Endothelial cell (in vitro differentiated cells): ENCODE results near the gene ZNF496. TPM values are rescaled to one million over a fixed set of nuclear protein-coding genes. Genes with fewer than 3 reads are reported as not detected.
"Not testable (repeated sequence)": the region's sequence is repeated elsewhere in the genome, so short reads cannot be mapped to it uniquely, and the experiment has no call there.

Experiments
- DNase-seq: peaks from one replicate; pipeline ENCODE4 v3.0.0; 2021; ENCODE audit warnings: low spot score
- H3K27ac Mint-ChIP-seq: one replicate; pipeline ENCODE4 v1.8.0; 2021; ENCODE audit warnings: mixed read lengths, inconsistent platforms; ENCODE audit not compliant: unreplicated experiment
- H3K27me3 Mint-ChIP-seq: one replicate; pipeline ENCODE4 v1.8.0; 2021; ENCODE audit warnings: mild to moderate bottlenecking, moderate library complexity, mixed read lengths, inconsistent platforms; ENCODE audit not compliant: unreplicated experiment
- H3K36me3 Mint-ChIP-seq: one replicate; pipeline ENCODE4 v1.8.0; 2021; ENCODE audit warnings: mild to moderate bottlenecking, low read depth, mixed read lengths, inconsistent platforms; ENCODE audit not compliant: unreplicated experiment
- H3K4me1 Mint-ChIP-seq: one replicate; pipeline ENCODE4 v1.8.0; 2021; ENCODE audit warnings: mild to moderate bottlenecking, mixed read lengths, inconsistent platforms; ENCODE audit not compliant: unreplicated experiment
- H3K4me3 Mint-ChIP-seq: one replicate; pipeline ENCODE4 v1.8.0; 2021; ENCODE audit warnings: mild to moderate bottlenecking, mixed read lengths, inconsistent platforms; ENCODE audit not compliant: unreplicated experiment
- H3K9me3 Mint-ChIP-seq: one replicate; pipeline ENCODE4 v1.8.0; 2021; ENCODE audit warnings: mixed read lengths, inconsistent platforms; ENCODE audit not compliant: unreplicated experiment
- CTCF ChIP-seq: fragments of 200-600 bp; sonication (generic); IDR thresholded peaks from one replicate; pipeline ENCODE4 v1.5.0; 2021; ENCODE audit warnings: antibody characterized with exemption; ENCODE audit not compliant: unreplicated experiment
- long read RNA-seq: library from polyadenylated mRNA; unstranded; transcript quantifications from one replicate; pipeline ENCODE4 v2.0.0, GENCODE V29; 2020; ENCODE audit not compliant: unreplicated experiment
- total RNA-seq: library from RNA; stranded (reverse); fragmentation: NEBNext Ultra II Directional; extraction: Animal tissue kit (Norgen Biotek cat#: 25700); gene quantifications from one replicate; pipeline ENCODE4 v1.2.1, GENCODE V29; 2021; ENCODE audit not compliant: unreplicated experiment

Gene ZNF496
- total RNA-seq, result 76.5 TPM
- long read RNA-seq, full-length matches to known transcripts, result 1 of 18 reads
- long read RNA-seq, partial matches to known transcripts, result 2 of 18 reads
- long read RNA-seq, other reads (novel, unspliced or antisense), result 15 of 18 reads

DNA sequence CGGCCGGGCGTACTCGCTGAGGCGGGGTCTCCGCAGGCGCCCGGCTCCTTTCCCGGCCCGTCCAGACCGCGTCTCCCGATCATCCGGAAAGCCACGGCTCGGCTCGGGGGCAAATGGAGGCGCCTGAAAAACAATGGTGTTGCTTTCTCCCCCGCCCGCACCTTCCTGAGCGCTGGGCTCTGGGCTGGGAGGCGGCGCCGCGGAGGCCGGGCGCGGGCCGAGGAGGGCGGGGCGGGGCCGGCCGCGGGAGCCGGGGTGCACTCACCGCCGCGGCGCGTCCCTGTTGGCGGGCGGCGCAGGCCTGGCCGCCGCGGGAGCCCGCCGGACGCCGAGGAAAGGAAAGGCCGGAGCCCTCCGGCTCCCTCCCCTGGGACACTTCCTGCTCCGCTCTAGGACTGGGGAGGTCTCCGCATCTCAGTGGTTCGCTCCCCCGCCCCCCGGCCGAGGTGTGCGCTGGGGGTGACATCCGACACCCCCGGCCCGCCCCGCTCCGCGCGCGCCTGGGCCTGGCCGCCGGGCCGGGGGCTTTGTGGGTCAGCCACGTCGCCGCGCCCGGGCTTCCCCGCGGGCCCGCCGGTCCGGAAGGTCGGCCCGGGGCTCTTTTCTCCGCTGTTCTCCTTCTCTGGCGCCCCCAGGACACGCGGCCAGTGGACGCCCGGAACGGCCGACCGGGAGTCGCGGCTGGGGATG lies at the start of gene ZNF496:
Gene ZNF496, minus strand, starts transcription at position 343 of the 690 bp plus-strand sequence. CDS start 2,289 bp downstream, outside the sequence.
- Mint-ChIP-seq H3K36me3 (peaks cover 51% of the 10 kb centered on the region), H3K4me1 (peaks cover 55% of the 10 kb centered on the region), H3K27me3 (peaks cover 32% of the 10 kb centered on the region), H3K27ac (peak within 1 kb of the TSS; percentile 89), H3K9me3 (no peaks in the 10 kb centered on the region), H3K4me3 (peak within 1 kb of the TSS; percentile 91)
- no peak for TF ChIP-seq CTCF
- peak; percentile 76 for DNase-seq

DNA sequence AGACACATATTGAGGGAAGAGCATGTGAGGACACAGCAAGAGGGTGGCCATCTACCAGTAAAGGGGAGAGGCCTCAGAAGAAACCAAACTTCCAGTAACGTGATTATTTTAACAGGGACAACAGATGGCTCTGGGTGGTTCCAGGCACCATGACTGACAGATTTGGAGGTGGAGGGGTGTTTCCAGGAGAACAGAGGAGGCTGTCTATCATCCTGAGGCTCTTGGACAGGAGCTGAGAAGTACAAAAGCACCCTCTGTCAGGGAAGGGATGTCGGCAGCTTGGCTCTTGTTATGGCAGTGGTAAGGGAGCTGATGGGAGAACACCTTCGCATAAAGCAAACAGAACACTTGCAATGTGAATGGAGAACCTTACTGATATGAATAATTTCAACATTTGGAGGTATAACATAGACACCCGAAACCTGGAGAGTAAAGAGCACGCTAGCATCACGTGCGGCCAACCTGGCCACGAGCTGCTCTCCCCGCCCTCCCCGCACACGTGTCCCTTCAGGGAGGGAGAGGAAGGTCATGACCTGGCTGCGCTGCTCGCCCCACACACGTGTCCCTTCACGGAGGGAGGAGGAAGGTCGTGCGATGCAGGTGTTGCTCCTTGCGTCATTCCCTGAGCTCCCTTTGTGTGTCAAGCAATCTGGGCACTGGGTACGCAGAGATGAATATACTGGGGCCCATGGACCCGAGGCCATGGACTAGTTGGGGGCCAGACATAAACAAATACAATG lies 46.8 kb upstream of the ZNF496 start:
- Mint-ChIP-seq H3K36me3 (peaks cover 17% of the 10 kb centered on the region), H3K9me3 (peaks cover 4% of the 10 kb centered on the region), H3K27me3 (peaks cover 18% of the 10 kb centered on the region), H3K27ac (peak overlapping the region; percentile 98), H3K4me1 (peaks cover 23% of the 10 kb centered on the region), H3K4me3 (peak overlapping the region; percentile 40)
- no peak for TF ChIP-seq CTCF
- no peak for DNase-seq

DNA sequence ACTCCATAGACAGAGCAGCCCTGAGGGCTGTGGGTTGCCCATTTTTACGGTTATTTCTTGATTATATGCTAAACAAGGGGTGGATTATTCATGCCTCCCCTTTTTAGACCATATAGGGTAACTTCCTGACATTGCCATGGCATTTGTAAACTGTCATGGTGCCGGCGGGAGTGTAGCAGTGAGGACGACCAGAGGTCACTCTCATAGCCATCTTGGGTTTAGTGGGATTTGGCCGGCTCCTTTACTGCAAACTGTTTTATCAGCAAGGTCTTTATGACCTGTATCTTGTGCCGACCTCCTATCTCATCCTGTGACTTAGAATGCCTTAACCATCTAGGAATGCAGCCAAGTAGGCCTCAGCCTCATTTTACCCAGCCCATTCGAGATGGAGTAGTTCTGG lies 46.0 kb upstream of the ZNF496 start:
- peaks cover 23% of the 10 kb centered on the region for H3K4me1 Mint-ChIP-seq
- not testable (repeated sequence) for H3K9me3 Mint-ChIP-seq, H3K4me3 Mint-ChIP-seq, DNase-seq
- peaks cover 18% of the 10 kb centered on the region for H3K27me3 Mint-ChIP-seq
- peak overlapping the region; percentile 98 for H3K27ac Mint-ChIP-seq
- H3K36me3 Mint-ChIP-seq, result peaks cover 12% of the 10 kb centered on the region

- peak overlapping the region; percentile 71 for H3K4me3 Mint-ChIP-seq
These were observed 45.0 kb upstream of the ZNF496 start for GRCh38 chr1:247376659-247377058.

More at GRCh38 chr1:247376659-247377058, 45.0 kb upstream of the ZNF496 start:
- peak; percentile 38 for DNase-seq
- no peak for TF ChIP-seq CTCF
- H3K27ac Mint-ChIP-seq, result peak overlapping the region; percentile 98
- peaks cover 18% of the 10 kb centered on the region for H3K27me3 Mint-ChIP-seq
- peaks cover 12% of the 10 kb centered on the region for H3K36me3 Mint-ChIP-seq
- H3K9me3 Mint-ChIP-seq, result no peaks in the 10 kb centered on the region
- peaks cover 23% of the 10 kb centered on the region for H3K4me1 Mint-ChIP-seq
